GM18520 (cell line): ENCODE measurements around the gene KCNMA1.
A peak's percentile ranks its signal among the peaks of the same experiment; 100 is the strongest.

Experiments
- ATAC-seq: cut with Tn5 transposase; IDR thresholded peaks from one replicate; pipeline ENCODE4 v1.9.1; 2021; ENCODE audit not compliant: unreplicated experiment

KCNMA1 gene

DNA sequence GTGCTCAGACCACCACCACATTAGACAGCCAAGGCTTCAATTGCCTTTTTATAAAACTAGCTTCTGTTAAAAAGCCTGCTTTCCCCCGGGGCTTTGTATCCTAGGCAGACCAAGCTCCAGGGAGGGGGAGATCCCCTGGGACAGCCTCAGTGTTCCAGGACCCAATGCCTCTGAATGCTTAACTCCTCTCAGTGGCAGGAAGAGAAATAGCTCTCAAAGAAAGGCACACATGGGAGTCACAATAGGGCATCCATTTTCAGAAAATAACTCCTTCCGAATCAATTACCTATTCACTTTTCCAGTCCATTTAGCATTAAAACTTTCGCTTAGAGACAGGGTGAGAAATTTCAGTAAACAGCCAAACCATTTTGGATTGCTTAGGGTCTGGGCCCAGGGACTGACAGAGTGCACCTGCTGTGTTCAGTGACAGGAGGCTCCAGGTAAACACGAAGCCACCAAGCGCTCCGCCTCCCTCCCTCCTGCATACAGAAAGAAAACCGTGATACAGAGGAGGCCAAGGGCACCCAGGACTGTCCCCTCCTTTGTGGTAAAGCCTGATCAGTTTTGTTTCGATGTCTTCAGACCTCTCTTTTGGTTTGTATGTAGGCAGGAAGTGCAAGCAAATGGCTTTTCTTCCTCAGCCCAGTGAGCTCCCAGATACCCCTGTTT lies 599.7 kb downstream of the KCNMA1 start:
- ATAC-seq: no peak

GRCh38 chr10:77036993-77037734 lies 600.4 kb downstream of the KCNMA1 start:
- ATAC-seq: no peak

DNA sequence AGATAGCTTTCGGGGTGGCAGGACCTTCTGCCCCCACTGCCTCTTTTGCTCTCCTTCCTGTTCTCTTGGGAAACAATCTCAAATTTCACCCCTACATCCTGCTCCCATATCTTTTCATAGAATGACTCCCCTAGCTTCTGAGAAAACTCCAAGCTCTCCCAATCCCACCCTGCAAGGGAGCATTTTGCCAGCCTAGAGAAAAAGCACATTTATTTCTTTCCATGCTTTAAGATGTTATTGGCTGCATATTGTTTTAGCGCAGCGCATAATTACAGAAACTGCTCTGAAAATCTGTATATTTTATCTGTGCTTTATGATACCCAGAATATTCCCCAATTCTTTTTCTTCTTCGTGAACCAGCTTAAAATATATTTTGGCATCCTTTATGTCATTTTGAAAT lies 601.3 kb downstream of the KCNMA1 start:
- no peak for ATAC-seq

DNA sequence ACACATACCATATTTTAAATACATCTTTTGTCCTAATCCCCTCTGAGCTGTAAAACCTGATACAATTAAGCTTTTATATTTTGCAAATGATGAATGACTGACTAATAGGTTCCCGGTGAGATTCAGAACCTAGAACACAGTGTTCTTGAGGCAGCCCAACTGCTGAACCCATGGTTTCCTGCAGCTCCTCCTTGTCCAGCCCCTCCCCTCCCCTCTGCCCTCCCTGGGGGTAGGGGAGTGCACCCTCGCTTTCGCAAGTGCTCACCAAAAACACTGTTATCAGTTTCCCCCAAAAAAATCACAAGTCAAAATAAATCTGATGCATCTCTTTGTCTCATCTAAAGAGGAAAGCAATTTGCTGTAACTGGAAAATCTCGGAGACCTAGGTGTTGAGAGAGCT lies 602.8 kb downstream of the KCNMA1 start:
- ATAC-seq: no peak

DNA sequence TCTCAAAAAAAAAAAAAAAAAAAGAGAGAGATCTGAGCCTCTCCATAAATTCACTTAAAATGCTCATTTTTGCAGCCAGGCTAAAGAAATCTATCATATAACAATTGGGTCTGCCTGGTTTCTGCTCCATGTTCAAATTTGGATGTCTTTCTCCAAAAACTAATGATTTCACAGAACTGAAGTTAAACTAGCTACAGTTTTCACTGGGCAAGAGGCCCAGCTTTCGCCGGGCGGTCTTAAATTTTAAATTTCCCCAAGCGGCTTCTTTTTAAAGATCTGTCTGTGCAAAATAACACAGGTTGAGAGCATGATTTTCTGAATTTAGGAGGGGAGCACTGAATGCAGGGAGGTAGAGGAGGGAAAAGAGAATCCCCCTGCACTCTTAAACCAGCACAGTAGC lies 603.4 kb downstream of the KCNMA1 start:
- ATAC-seq: no peak

DNA sequence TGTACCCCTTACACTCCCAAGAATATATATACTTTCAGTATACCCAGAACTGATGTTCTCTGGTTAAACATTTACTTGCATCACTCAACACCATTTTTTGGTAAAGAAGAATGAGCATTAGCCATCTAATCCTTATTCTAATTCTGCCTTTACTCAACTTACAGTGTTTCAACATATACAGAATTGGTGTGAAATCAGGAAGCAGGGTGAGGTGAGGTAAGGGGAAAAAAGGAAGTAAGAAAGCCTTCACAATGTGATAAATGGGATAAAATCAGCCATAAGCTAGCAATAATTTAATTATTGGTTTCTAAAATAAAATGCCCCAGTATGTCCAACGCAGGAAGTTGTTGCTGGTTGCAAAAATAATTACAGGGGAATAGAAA lies 605.4 kb downstream of the KCNMA1 start:
- ATAC-seq: no peak

GRCh38 chr10:77031531-77032187 lies 605.9 kb downstream of the KCNMA1 start:
- ATAC-seq: no peak

- no peak for ATAC-seq
Observed at GRCh38 chr10:77030974-77031373, 606.6 kb downstream of the KCNMA1 start.

DNA sequence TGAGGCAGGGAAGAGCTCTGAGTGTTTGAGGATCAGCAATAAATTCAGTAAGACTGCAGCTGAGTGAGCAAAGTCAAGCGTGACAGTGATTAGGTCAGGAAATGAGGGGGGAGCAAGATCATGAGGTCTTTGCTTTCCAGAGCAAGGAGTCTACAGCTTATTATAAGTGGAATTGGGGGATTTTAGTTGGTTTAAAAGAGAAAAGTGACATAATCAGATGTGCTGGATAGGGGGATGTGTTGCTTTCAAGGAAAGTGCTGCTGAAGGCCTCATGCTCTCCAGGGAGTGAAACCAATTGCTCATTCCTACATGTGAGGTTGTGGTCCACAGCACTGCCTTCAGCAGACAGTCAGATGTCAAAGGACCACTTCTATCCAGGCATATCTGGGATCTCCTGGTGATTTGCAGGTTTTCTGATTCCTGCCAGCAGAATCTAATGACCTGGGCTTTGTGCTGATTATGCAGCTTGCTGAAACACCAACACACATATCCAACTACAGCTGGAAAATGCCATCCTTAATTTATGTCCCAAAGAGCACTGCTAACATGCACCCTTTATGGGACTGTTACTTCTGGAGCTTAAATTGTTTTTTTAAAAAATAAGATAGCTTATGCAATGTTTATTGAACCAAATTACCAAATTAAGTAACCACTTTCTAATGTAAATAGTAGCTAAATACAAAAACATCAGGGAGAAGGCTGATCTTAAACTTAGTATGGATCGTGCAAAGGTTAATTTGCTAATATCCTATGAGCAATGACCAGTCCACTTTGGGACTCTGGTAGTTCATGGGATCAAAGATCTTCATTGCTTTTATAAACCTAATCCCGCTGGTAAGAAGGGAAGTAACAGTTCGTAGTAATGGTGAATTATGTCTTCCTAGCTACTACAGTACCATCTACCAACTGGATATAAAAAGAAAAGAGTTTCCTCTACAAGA lies 607.6 kb downstream of the KCNMA1 start:
- no peak for ATAC-seq

- ATAC-seq: no peak
Observed at GRCh38 chr10:77028042-77028441, 609.6 kb downstream of the KCNMA1 start.

- peak; percentile 85 for ATAC-seq
Observed at GRCh38 chr10:77027576-77027975, 610.0 kb downstream of the KCNMA1 start.

GRCh38 chr10:77027141-77027540 lies 610.5 kb downstream of the KCNMA1 start:
- ATAC-seq: no peak

DNA sequence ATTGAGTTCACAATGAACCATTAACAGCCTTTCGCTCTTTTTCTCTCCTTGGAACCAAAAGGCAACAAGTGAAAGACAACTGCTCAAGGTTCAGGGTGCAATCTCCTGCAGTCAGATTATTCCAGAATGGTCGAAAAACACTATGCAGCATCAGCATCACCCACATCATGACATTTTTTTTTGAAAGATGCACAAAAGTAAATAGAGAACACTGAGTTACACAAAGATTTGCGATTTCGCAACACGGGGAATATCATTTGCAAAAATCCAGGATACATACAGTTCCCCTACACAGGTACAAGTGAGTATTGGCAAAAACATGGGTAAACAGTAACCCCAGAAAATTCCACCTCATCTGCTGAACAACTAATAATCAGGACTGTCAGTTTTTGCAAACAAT lies 611.5 kb downstream of the KCNMA1 start:
- ATAC-seq: no peak

GRCh38 chr10:77024461-77024860 lies 613.1 kb downstream of the KCNMA1 start:
- no peak for ATAC-seq

GRCh38 chr10:77023396-77023795 lies 614.2 kb downstream of the KCNMA1 start:
- no peak for ATAC-seq

- no peak for ATAC-seq
Observed at GRCh38 chr10:77022671-77023070, 614.9 kb downstream of the KCNMA1 start.

DNA sequence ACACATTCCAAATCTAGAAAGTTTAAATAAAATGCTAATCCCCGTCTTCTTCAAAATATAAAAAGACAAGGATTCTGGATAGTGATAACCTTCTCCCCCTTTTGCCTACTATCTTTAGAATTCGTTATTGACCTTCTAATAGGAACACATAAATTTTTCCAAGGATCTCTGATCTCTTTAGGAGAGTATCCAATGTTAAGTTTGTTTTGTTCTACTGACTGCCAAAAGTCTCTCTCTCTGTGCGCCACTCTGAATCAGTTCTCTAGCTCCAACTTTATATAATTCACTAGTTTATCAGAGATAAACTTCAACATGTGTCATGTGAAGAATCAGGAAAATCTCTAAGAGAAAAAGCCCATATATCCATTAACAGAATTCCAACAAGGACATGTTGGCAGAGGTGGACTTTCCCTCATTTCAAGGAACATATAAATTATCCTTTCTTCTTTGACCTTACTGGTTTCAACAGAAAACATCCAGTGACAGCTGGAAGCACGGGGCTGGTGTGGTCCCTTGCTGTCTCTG lies 615.6 kb downstream of the KCNMA1 start:
- ATAC-seq: no peak

- no peak for ATAC-seq
Observed at GRCh38 chr10:77020426-77021040, 617.1 kb downstream of the KCNMA1 start.

DNA sequence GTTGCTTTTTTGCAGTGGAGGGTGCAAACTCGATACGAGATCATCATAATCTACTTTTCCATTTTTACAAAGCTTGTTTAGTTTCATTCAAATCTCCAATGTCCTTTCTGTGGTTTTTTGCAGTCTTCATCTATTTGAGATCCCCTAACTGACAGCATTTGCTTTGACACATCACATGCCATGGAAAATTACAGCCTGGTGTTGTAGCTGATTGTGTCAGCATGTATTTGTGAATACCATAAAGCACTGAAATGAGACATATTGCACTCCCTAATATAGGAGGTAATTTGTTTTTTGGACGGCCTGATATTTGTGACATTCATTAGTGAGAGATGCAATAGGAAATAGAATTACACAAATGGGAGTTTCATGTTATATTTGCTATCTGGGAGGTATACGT lies 620.8 kb downstream of the KCNMA1 start:
- no peak for ATAC-seq

- ATAC-seq: no peak
Observed at GRCh38 chr10:77016278-77016815, 621.3 kb downstream of the KCNMA1 start.
